Measurements from ENCODE around the gene CD72.
"Not testable (repeated sequence)": the region's sequence is repeated elsewhere in the genome, so short reads cannot be mapped to it uniquely, and the experiment has no call there.

Gene CD72

GRCh38 chr9:35649431-35650340 is 31.5 kb upstream of the CD72 start:
- peak in 2 of 4 experiments; percentile 17 to 53 for DNase-seq

- peak; percentile 76 to 89 (median 84) for DNase-seq
These were observed 28.5 kb upstream of the CD72 start for GRCh38 chr9:35646533-35647265.

- no peak for DNase-seq
These were observed 27.9 kb upstream of the CD72 start for GRCh38 chr9:35646153-35646532.

- DNase-seq, result not testable (repeated sequence)
These were observed 27.5 kb upstream of the CD72 start for GRCh38 chr9:35645736-35646135.

- DNase-seq, result no peak
These were observed 24.8 kb upstream of the CD72 start for GRCh38 chr9:35643046-35643445.

GRCh38 chr9:35641478-35641877 is 23.3 kb upstream of the CD72 start:
- not testable (repeated sequence) for DNase-seq

- DNase-seq, result not testable (repeated sequence)
These were observed 22.2 kb upstream of the CD72 start for GRCh38 chr9:35640431-35640830.

GRCh38 chr9:35639631-35640030 is 21.4 kb upstream of the CD72 start:
- DNase-seq, result no peak

- not testable (repeated sequence) for DNase-seq
These were observed 21.0 kb upstream of the CD72 start for GRCh38 chr9:35639225-35639624.

- peak in 1 of 4 experiments; percentile 12 for DNase-seq
These were observed 20.5 kb upstream of the CD72 start for GRCh38 chr9:35638751-35639150.

- not testable (repeated sequence) for DNase-seq
These were observed 19.3 kb upstream of the CD72 start for GRCh38 chr9:35637427-35637955.

- DNase-seq, result not testable (repeated sequence)
These were observed 18.6 kb upstream of the CD72 start for GRCh38 chr9:35636877-35637246.

GRCh38 chr9:35636135-35636876 is 18.1 kb upstream of the CD72 start:
- no peak for DNase-seq

- no peak for DNase-seq
These were observed 17.5 kb upstream of the CD72 start for GRCh38 chr9:35635730-35636129.

- no peak for DNase-seq
These were observed 11.4 kb upstream of the CD72 start for GRCh38 chr9:35629597-35629996.

GRCh38 chr9:35628389-35628991 is 10.3 kb upstream of the CD72 start:
- DNase-seq, result no peak

- DNase-seq, result no peak
These were observed 9.4 kb upstream of the CD72 start for GRCh38 chr9:35627575-35627974.

- DNase-seq, result no peak
These were observed 1.6 kb upstream of the CD72 start for GRCh38 chr9:35619800-35620158.

GRCh38 chr9:35618854-35619799 is 914 bp upstream of the CD72 start:
- DNase-seq, result no peak

- DNase-seq, result no peak
These were observed 665 bp downstream of the CD72 start for GRCh38 chr9:35617548-35617947.

- DNase-seq, result peak in 3 of 4 experiments; percentile 46 to 61 (median 46)
These were observed 1.3 kb downstream of the CD72 start for GRCh38 chr9:35616681-35617459.
